ENCODE results near the gene SLC30A7.

The SLC30A7 gene

GRCh38 chr1:101028466-101028865 is 132.6 kb downstream of the SLC30A7 start:
- no peak for DNase-seq

DNA sequence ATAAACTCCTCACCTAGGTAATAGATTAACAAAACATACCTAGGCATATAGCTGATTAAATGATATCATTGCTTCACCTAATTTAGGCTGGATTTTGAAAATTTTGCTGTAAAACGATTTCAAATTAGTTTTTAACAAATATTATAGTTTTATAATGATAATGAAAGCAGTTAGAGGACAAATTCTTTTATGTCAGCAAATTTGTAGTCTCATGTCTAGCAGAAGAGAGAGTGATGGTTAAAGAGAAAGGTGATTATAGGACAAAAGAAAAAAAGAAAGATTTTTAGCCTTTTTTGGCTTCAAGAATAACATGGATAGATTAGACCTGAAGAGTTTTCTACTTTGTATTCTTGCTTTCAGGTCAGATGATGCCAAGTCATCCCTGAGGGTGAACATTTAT is 133.3 kb downstream of the SLC30A7 start:
- DNase-seq = no peak

DNA sequence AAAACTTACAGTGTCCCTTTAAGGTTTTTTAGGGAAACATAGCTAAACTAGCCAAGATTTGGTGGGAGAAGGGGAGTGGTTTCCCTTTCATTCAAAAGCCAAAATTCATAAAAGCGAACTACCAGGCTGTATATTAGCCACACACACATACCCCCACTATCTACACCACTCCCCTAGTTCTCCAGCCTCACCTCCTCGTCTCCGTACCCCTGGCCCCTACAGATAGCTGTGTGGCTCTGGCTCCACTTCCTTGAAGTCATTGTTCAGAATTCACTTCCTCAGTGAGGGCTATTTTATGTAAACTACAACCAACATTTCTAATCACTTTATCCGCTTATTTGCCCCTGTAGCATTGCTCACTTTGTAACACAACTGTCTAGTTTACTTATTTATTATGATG is 135.0 kb downstream of the SLC30A7 start:
- DNase-seq = no peak
